ENCODE results near the gene ZNF503. TPM values are rescaled to one million over a fixed set of nuclear protein-coding genes. Genes with fewer than 3 reads are reported as not detected.
A peak's percentile ranks its signal among the peaks of the same experiment; 100 is the strongest.

The ZNF503 gene
- total and polyA plus RNA-seq, 2 of the 8 experiments (the other 6 are each of a cell fraction or from before 2014, with no cell fraction given) = 0.03 to 0.13 TPM

GRCh38 chr10:75403144-75403938 is 1.8 kb upstream of the ZNF503 start:
- Histone ChIP-seq H2AK5ac (ENCODE audit: low read depth, low read length) (no peak overlapping the region), H4K8ac (ENCODE audit: extremely low read depth, insufficient read depth, low read length) (no peak overlapping the region), H3K4me1 (replicated peaks in 1 of 4; ENCODE audit: control insufficient read depth in 3 of 4, insufficient read depth in 4 of 4, low read length in 3 of 4) (peaks cover 8 to 49% (median 33%) of the 10 kb centered on the region in 4 experiments), H3K27ac (ENCODE audit: low read depth, low read length) (no peak overlapping the region), H3K79me1 (ENCODE audit: low read depth, low read length) (no peaks in the 10 kb centered on the region), H3K56ac (replicated peaks; ENCODE audit: insufficient read length, low read depth, low read length) (no peak overlapping the region), H3K4ac (replicated peaks; ENCODE audit: insufficient read length, low read depth, low read length) (no peak overlapping the region), H2BK20ac (ENCODE audit: low read length) (no peak overlapping the region), H3K4me3 (ENCODE audit: extremely low read depth in 1 of 4, insufficient read depth in 2 of 4, low read depth in 3 of 4, low read length in 4 of 4) (peak overlapping the region; percentile 47 to 64 (median 56)), H3K14ac (ENCODE audit: insufficient read length) (no peak overlapping the region), H2BK5ac (ENCODE audit: low read depth, low read length) (no peak overlapping the region), H4K91ac (replicated peaks; ENCODE audit: insufficient read length, low read length) (no peak overlapping the region), H3K9me3 (ENCODE audit: insufficient read depth in 2 of 2, low read depth in 1 of 2, low read length in 1 of 2) (no peaks in the 10 kb centered on the region; a peak in 1 of 4 replicates), H2BK15ac (ENCODE audit: low read length) (no peak overlapping the region), H3K23me2 (ENCODE audit: low read depth, low read length) (peaks cover 31% of the 10 kb centered on the region), H3K18ac (ENCODE audit: extremely low read depth, low read length) (peak overlapping the region; percentile 95), H2AFZ (ENCODE audit: low read length) (no peak overlapping the region), H2BK12ac (ENCODE audit: low read depth, low read length) (peak overlapping the region; percentile 84; the same call in 1 of the 2 replicates), H4K20me1 (replicated peaks in 1 of 2; ENCODE audit: control insufficient read depth in 1 of 2, insufficient read depth in 2 of 2, low read length in 2 of 2) (peaks cover 21 to 24% of the 10 kb centered on the region in 2 experiments), H4K5ac (ENCODE audit: insufficient read length, low read depth, low read length) (no peak overlapping the region), H2BK120ac (replicated peaks; ENCODE audit: low read depth, low read length) (no peak overlapping the region), H3K4me2 (ENCODE audit: insufficient read depth in 1 of 2, low read depth in 2 of 2, low read length in 2 of 2) (peak overlapping the region; percentile 91 to 97), H3K27me3 (replicated peaks in 1 of 4; ENCODE audit: control insufficient read depth in 3 of 4, extremely low read depth in 1 of 4, insufficient read depth in 3 of 4, low read length in 3 of 4) (peaks cover 81 to 99% (median 91%) of the 10 kb centered on the region in 4 experiments), H3K36me3 (ENCODE audit: control insufficient read depth in 2 of 4, insufficient read depth in 4 of 4, low read length in 3 of 4) (peaks cover 0 to 10% (median 0%) of the 10 kb centered on the region in 4 experiments; a peak in 1 of 8 replicates), H3K9ac (replicated peaks in 1 of 4; ENCODE audit: extremely low read depth in 1 of 4, low read depth in 3 of 4, low read length in 3 of 4) (peak overlapping the region in 1 of 4 experiments; percentile 43; a peak in 2 of 7 replicates), H3K79me2 (ENCODE audit: control insufficient read depth in 1 of 2, insufficient read depth in 2 of 2, low read length in 2 of 2) (no peaks in the 10 kb centered on the region), H3K23ac (ENCODE audit: insufficient read length) (no peak overlapping the region)
- 1% methylated on average over 40 of the region's 56 CpGs; no CpG with 5 or more reads in 1 of the 2 experiments for WGBS, 2 experiments (ENCODE audit: extremely low coverage in 1 of 2, insufficient coverage in 1 of 2, insufficient read length in 1 of 2, insufficient replicate concordance in 2 of 2, low coverage in 1 of 2, low lambda C conversion rate in 2 of 2, missing lambda C conversion rate in 1 of 2)
- DNase-seq (ENCODE audit: low read depth in 1 of 2, low spot score in 2 of 2) (peak in 1 of 2 experiments; percentile 76), FAIRE-seq (no peak)
- POLR2A ChIA-PET (ENCODE audit: partially characterized antibody) = no interaction called here
- CTCF ChIA-PET (ENCODE audit: partially characterized antibody) = interaction anchor here (0.7 to 2.3 kb wide), 5 partner anchors 8 to 900 kb away, joined by 3 to 11 read pairs (median 3); no protein-coding TSS in a partner anchor
- TF ChIP-seq CHD1 (IDR thresholded peaks at IDR 0.05; ENCODE audit: low read depth, low read length) (no peak), EZH2 (IDR thresholded peaks at IDR 0.05; ENCODE audit: low read depth, low read length, severe bottlenecking) (no peak), E2F6 (IDR thresholded peaks at IDR 0.05) (no peak), SP2 (IDR thresholded peaks at IDR 0.05; ENCODE audit: low read length) (no peak), TAF7 (optimal IDR thresholded peaks at IDR 0.05; ENCODE audit: borderline replicate concordance, low read depth, low read length) (peak; percentile 17), RBBP5 (IDR thresholded peaks at IDR 0.05; ENCODE audit: borderline replicate concordance, low read depth, low read length) (peak; percentile 35; the same call in 1 of the 2 replicates), ASH2L (IDR thresholded peaks at IDR 0.05; ENCODE audit: low read length) (no peak), CTBP2 (IDR thresholded peaks at IDR 0.05; ENCODE audit: borderline replicate concordance, insufficient read depth, insufficient read length, low read length) (peak; percentile 30), TEAD4 (IDR thresholded peaks at IDR 0.05; ENCODE audit: low read depth, low read length) (no peak), PHF8 (conservative IDR thresholded peaks at IDR 0.05; ENCODE audit: low read depth, low read length) (no peak), KDM5A (IDR thresholded peaks at IDR 0.05; ENCODE audit: low read length) (no peak)
